SK-N-SH (cell line): ENCODE measurements around the gene ADCY5. TPM values are rescaled to one million over a fixed set of nuclear protein-coding genes. Genes with fewer than 3 reads are reported as not detected.

Experiments used
- CTCF ChIA-PET: fragments of 300-600, 350-600 bp; formaldehyde crosslinking; extraction: SDS; loops from one replicate; lab custom pipeline; 2021; lab: Yijun Ruan, JAX
- POLR2A ChIA-PET: fragments of 350-600 bp; sonication (Branson Sonifier 250); formaldehyde crosslinking; extraction: SDS; loops from one replicate; lab custom pipeline; 2020; ENCODE audit warnings: antibody characterized with exemption, inconsistent platforms; lab: Yijun Ruan, JAX
- DNase-seq: peaks from one replicate; pipeline ENCODE4 v3.0.0; 2012
- H2AFZ ChIP-seq: fragments of 200-600 bp; sonication (generic); 2 replicates; pipeline ENCODE4 v1.8.1; 2016; ENCODE audit warnings: antibody characterized with exemption, mild to moderate bottlenecking, low read depth
- H3F3A ChIP-seq: fragments of 200-600 bp; sonication (generic); replicated peaks from 2 replicates; pipeline ENCODE3; 2016; ENCODE audit warnings: antibody characterized with exemption, mild to moderate bottlenecking; ENCODE audit not compliant: insufficient read depth
- H3K27ac ChIP-seq, 2 experiments: fragments of 200-500 bp in 1 of 2; fragments of 200-600 bp in 1 of 2; sonication (Bioruptor generic) in 1 of 2; sonication (generic), shearing (Covaris generic) in 1 of 2; 2 replicates each; pipeline versions ENCODE4 v1.5.1 to v1.6.1; 2014 to 2016; ENCODE audit warnings: low read depth in 2 of 2, inconsistent platforms in 1 of 2, low read length in 1 of 2, mild to moderate bottlenecking in 1 of 2, mixed read lengths in 1 of 2
- H3K27me3 ChIP-seq: fragments of 200-600 bp; sonication (generic), shearing (Covaris generic); 2 replicates; pipeline ENCODE4 v1.6.1; 2016; ENCODE audit warnings: mixed run types; ENCODE audit not compliant: insufficient read depth
- H3K36me3 ChIP-seq, 2 experiments: fragments of 200-500 bp in 1 of 2; fragments of 200-600 bp in 1 of 2; sonication (Bioruptor generic) in 1 of 2; sonication (generic) in 1 of 2; replicated peaks in 1 of 2; 2 replicates each; pipeline versions ENCODE3 to v1.5.1; 2014 to 2016; ENCODE audit warnings: low read length in 1 of 2, mild to moderate bottlenecking in 1 of 2; ENCODE audit not compliant: insufficient read depth in 2 of 2, control insufficient read depth in 1 of 2
- H3K4me1 ChIP-seq, 2 experiments: fragments of 200-500 bp in 1 of 2; fragments of 200-600 bp in 1 of 2; sonication (Bioruptor generic) in 1 of 2; sonication (generic), shearing (Covaris generic) in 1 of 2; 2 replicates each; pipeline versions ENCODE4 v1.5.1 to v1.6.1; 2014 to 2016; ENCODE audit warnings: low read depth in 1 of 2, low read length in 1 of 2, mixed run types in 1 of 2; ENCODE audit not compliant: insufficient read depth in 2 of 2, control insufficient read depth in 1 of 2
- H3K4me2 ChIP-seq: fragments of 200-600 bp; sonication (generic), shearing (Covaris generic); 2 replicates; pipeline ENCODE4 v1.6.1; 2017; ENCODE audit warnings: mixed run types
- H3K4me3 ChIP-seq, 2 experiments: fragments of 200-500 bp in 1 of 2; fragments of 200-600 bp in 1 of 2; sonication (Bioruptor generic) in 1 of 2; sonication (generic), shearing (Covaris generic) in 1 of 2; 2 replicates each; pipeline versions ENCODE4 v1.5.1 to v1.8.1; 2014 to 2016; ENCODE audit warnings: low read depth in 2 of 2, inconsistent platforms in 1 of 2, low read length in 1 of 2, mild to moderate bottlenecking in 1 of 2, mixed read lengths in 1 of 2, moderate library complexity in 1 of 2
- H3K79me2 ChIP-seq: fragments of 200-600 bp; sonication (generic); 2 replicates; pipeline ENCODE4 v1.8.1; 2017; ENCODE audit warnings: mild to moderate bottlenecking; ENCODE audit not compliant: insufficient read depth
- H3K9ac ChIP-seq: fragments of 200-600 bp; sonication (generic); 2 replicates; pipeline ENCODE4 v1.6.1; 2017; ENCODE audit warnings: mixed run types
- H3K9me2 ChIP-seq: fragments of 200-600 bp; sonication (generic); 2 replicates; pipeline ENCODE4 v1.6.1; 2017; ENCODE audit warnings: mixed run types
- H3K9me3 ChIP-seq: fragments of 200-600 bp; sonication (generic); 2 replicates; pipeline ENCODE4 v1.6.1; 2017; ENCODE audit warnings: mixed run types, mild to moderate bottlenecking, moderate library complexity
- H4K20me1 ChIP-seq: fragments of 200-600 bp; sonication (generic); 2 replicates; pipeline ENCODE4 v1.6.1; 2017; ENCODE audit warnings: mild to moderate bottlenecking, mixed run types; ENCODE audit not compliant: insufficient read depth
- FOSL2 ChIP-seq: IDR thresholded peaks from 2 replicates; pipeline ENCODE4 v1.4.0; 2012; ENCODE audit warnings: low read depth, mild to moderate bottlenecking, moderate library complexity, borderline replicate concordance
- GATA2 ChIP-seq: sonication (generic); formaldehyde crosslinking; IDR thresholded peaks from 2 replicates; pipeline ENCODE4 v1.5.0; 2020; ENCODE audit warnings: mild to moderate bottlenecking, missing genetic modification reagents
- JUND ChIP-seq: IDR thresholded peaks from 2 replicates; pipeline ENCODE4 v1.4.0; 2012
- MEF2A ChIP-seq: IDR thresholded peaks from 2 replicates; pipeline ENCODE4 v1.4.0; 2012; ENCODE audit warnings: low read depth, borderline replicate concordance
- MXI1 ChIP-seq: IDR thresholded peaks from 2 replicates; pipeline ENCODE4 v1.6.1; 2012; ENCODE audit warnings: mild to moderate bottlenecking, low read depth, low read length, improper control_type of control experiment
- POLR2AphosphoS5 ChIP-seq: IDR thresholded peaks from 2 replicates; pipeline ENCODE4 v1.6.1; 2012; ENCODE audit warnings: low read depth, low read length
- RCOR1 ChIP-seq: fragments of 150-350 bp; IDR thresholded peaks from 2 replicates; pipeline ENCODE4 v1.6.1; 2017; ENCODE audit warnings: antibody characterized with exemption, low read length
- RFX5 ChIP-seq: IDR thresholded peaks from 2 replicates; pipeline ENCODE4 v1.6.1; 2012; ENCODE audit warnings: mild to moderate bottlenecking, improper control_type of control experiment, low read length
- RXRA ChIP-seq: IDR thresholded peaks from 2 replicates; pipeline ENCODE4 v1.4.0; 2012; ENCODE audit warnings: low read depth, mild to moderate bottlenecking, borderline replicate concordance
- SIN3A ChIP-seq: IDR thresholded peaks from 2 replicates; pipeline ENCODE4 v1.6.1; 2012; ENCODE audit warnings: low read depth, mild to moderate bottlenecking, low read length, moderate library complexity, borderline replicate concordance
- TCF12 ChIP-seq: IDR thresholded peaks from 2 replicates; pipeline ENCODE4 v1.4.0; 2012
- WGBS: methylation state at CpG from one replicate; pipeline ENCODE4 v1.1.6; 2017; ENCODE audit warnings: low lambda C conversion rate; 5-methylcytosine and 5-hydroxymethylcytosine counted together
- polyA plus RNA-seq, 3 experiments: library from polyadenylated mRNA; depleted of rRNA; stranded (reverse); fragments of >200 nt; gene quantifications; 2 replicates each; pipeline ENCODE4 v1.2.3, GENCODE V29; 2012
- TF ChIP-seq, protein P1 (sequence below): fragments of 200-600 bp; sonication (generic); IDR thresholded peaks from 2 replicates; pipeline ENCODE4 v1.6.1; 2017; ENCODE audit warnings: antibody characterized with exemption, mild to moderate bottlenecking, moderate library complexity
- TF ChIP-seq, protein P2 (sequence below): IDR thresholded peaks from 2 replicates; pipeline ENCODE4; 2012
- TF ChIP-seq, protein P3 (sequence below): IDR thresholded peaks from 2 replicates; pipeline ENCODE4 v1.6.1; 2012; ENCODE audit warnings: mild to moderate bottlenecking, low read depth, low read length, moderate library complexity
- TF ChIP-seq, protein P4 (sequence below): IDR thresholded peaks from 2 replicates; pipeline ENCODE4 v1.4.0; 2012; ENCODE audit warnings: low read depth, borderline replicate concordance
- TF ChIP-seq, protein P5 (sequence below): IDR thresholded peaks from 2 replicates; pipeline ENCODE4 v1.4.0; 2012; ENCODE audit warnings: low read depth

Gene ADCY5
- polyA plus RNA-seq, 1 of the 3 experiments (the other 2 are of a cell fraction), result 0.21 TPM

DNA sequence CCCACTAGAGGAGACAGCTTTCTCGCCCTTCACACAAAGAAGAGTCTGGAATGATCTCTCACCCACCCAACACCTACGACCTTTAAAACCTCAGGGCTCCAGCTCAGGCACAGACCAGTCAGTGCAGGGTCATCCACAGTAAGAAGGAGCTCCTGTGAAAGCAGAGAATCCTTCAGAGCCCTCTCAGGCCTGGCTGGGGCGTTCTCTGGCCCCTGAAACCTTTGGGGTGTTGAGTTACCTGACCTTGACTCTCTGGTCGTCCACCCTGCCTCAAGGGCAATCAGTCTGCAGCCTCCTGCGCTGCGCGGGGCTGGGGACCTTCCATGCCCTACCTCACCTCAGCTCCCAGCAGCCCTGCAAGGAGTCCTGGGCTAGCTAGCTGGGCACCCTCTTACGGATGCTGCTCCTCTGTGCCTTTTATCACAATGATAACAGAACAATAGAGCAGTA, 106.2 kb downstream of the ADCY5 start:
- H3K27me3 ChIP-seq, result peaks cover 56% of the 10 kb centered on the region
- H3F3A ChIP-seq, result no peaks in the 10 kb centered on the region
- CTCF ChIA-PET, result interaction anchor here (1.1 to 3.6 kb wide), 7 partner anchors 14 to 217 kb away, joined by 3 to 17 read pairs (median 5); partner anchors contain the start of gene ADCY5
- no peak overlapping the region for H3K27ac ChIP-seq
- DNase-seq, result no peak
- H3K4me1 ChIP-seq, result peaks cover 0 to 2% of the 10 kb centered on the region in 2 experiments; a peak in 1 of 4 replicates
- TF ChIP-seq MXI1 (no peak), MEF2A (no peak), JUND (no peak), RFX5 (no peak)
- TF ChIP-seq, protein P1, sequence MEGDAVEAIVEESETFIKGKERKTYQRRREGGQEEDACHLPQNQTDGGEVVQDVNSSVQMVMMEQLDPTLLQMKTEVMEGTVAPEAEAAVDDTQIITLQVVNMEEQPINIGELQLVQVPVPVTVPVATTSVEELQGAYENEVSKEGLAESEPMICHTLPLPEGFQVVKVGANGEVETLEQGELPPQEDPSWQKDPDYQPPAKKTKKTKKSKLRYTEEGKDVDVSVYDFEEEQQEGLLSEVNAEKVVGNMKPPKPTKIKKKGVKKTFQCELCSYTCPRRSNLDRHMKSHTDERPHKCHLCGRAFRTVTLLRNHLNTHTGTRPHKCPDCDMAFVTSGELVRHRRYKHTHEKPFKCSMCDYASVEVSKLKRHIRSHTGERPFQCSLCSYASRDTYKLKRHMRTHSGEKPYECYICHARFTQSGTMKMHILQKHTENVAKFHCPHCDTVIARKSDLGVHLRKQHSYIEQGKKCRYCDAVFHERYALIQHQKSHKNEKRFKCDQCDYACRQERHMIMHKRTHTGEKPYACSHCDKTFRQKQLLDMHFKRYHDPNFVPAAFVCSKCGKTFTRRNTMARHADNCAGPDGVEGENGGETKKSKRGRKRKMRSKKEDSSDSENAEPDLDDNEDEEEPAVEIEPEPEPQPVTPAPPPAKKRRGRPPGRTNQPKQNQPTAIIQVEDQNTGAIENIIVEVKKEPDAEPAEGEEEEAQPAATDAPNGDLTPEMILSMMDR, result no peak
- TF ChIP-seq, all 33 proteins: peak for 0
- no peak overlapping the region for H3K9ac ChIP-seq
- no peaks in the 10 kb centered on the region for H3K9me3 ChIP-seq
- 66% methylated on average over 2 of the region's 8 CpGs for WGBS
- POLR2A ChIA-PET, result no interaction called here
- no peak overlapping the region for H3K4me2 ChIP-seq
- no peaks in the 10 kb centered on the region for H3K79me2 ChIP-seq
- H3K36me3 ChIP-seq, result no peaks in the 10 kb centered on the region
- H2AFZ ChIP-seq, result no peak overlapping the region
- no peak overlapping the region for H3K4me3 ChIP-seq
- no peaks in the 10 kb centered on the region for H3K9me2 ChIP-seq
- H4K20me1 ChIP-seq, result peaks cover 10% of the 10 kb centered on the region; the same call in 1 of the 2 replicates

DNA sequence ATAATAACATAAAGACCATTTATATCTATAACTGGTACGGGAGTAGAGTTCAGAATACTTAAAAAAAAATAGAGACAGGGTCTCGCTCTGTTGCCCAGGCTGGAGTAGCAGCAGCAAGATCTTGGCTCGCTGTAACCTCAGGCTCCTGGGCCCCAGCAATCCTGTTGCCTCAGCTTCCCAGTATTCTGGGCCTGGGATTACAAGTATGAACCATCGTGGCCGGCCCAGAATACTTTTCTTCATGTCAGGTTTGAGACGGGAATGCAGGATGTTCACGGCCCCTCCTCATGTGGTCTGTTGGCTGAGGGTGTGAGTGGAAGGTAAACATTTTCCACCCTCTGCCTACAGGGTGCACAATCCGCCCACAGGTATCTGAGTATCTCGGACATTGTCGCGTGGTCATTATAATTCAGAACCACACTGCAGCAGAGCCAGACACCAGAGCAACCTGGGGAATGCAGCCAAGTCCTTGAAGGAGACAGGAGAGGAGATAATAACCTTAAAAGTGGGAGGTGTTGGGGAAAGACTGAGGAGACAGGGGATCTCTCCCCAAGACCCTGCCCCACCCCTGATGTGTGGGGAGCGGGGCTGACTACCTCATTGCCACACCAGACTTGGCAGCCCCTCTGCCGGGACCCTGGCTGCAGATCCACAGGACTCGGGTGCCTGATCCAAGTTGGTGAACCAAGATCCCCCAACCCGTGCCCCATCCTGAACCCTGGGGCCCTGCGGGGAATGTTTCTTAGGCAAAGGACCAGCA, 106.8 kb downstream of the ADCY5 start:
- no peaks in the 10 kb centered on the region for H3K9me3 ChIP-seq
- POLR2A ChIA-PET, result no interaction called here
- peaks cover 0 to 2% of the 10 kb centered on the region in 2 experiments; a peak in 1 of 4 replicates for H3K4me1 ChIP-seq
- H2AFZ ChIP-seq, result no peak overlapping the region
- H4K20me1 ChIP-seq, result peaks cover 10% of the 10 kb centered on the region; the same call in 1 of the 2 replicates
- no peak overlapping the region for H3K4me2 ChIP-seq
- H3K36me3 ChIP-seq, result no peaks in the 10 kb centered on the region
- H3K27ac ChIP-seq, result no peak overlapping the region
- TF ChIP-seq, protein P2, sequence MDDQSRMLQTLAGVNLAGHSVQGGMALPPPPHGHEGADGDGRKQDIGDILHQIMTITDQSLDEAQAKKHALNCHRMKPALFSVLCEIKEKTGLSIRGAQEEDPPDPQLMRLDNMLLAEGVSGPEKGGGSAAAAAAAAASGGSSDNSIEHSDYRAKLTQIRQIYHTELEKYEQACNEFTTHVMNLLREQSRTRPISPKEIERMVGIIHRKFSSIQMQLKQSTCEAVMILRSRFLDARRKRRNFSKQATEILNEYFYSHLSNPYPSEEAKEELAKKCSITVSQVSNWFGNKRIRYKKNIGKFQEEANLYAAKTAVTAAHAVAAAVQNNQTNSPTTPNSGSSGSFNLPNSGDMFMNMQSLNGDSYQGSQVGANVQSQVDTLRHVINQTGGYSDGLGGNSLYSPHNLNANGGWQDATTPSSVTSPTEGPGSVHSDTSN, result no peak
- TF ChIP-seq FOSL2, result no peak
- no peak for TF ChIP-seq POLR2AphosphoS5
- TF ChIP-seq, protein P3, sequence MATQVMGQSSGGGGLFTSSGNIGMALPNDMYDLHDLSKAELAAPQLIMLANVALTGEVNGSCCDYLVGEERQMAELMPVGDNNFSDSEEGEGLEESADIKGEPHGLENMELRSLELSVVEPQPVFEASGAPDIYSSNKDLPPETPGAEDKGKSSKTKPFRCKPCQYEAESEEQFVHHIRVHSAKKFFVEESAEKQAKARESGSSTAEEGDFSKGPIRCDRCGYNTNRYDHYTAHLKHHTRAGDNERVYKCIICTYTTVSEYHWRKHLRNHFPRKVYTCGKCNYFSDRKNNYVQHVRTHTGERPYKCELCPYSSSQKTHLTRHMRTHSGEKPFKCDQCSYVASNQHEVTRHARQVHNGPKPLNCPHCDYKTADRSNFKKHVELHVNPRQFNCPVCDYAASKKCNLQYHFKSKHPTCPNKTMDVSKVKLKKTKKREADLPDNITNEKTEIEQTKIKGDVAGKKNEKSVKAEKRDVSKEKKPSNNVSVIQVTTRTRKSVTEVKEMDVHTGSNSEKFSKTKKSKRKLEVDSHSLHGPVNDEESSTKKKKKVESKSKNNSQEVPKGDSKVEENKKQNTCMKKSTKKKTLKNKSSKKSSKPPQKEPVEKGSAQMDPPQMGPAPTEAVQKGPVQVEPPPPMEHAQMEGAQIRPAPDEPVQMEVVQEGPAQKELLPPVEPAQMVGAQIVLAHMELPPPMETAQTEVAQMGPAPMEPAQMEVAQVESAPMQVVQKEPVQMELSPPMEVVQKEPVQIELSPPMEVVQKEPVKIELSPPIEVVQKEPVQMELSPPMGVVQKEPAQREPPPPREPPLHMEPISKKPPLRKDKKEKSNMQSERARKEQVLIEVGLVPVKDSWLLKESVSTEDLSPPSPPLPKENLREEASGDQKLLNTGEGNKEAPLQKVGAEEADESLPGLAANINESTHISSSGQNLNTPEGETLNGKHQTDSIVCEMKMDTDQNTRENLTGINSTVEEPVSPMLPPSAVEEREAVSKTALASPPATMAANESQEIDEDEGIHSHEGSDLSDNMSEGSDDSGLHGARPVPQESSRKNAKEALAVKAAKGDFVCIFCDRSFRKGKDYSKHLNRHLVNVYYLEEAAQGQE, result no peak
- no peak for TF ChIP-seq TCF12
- no peak for TF ChIP-seq MXI1
- TF ChIP-seq RFX5, result no peak
- TF ChIP-seq RCOR1, result no peak
- TF ChIP-seq GATA2 (CRISPR knock-in tag), result no peak
- TF ChIP-seq, protein P4, sequence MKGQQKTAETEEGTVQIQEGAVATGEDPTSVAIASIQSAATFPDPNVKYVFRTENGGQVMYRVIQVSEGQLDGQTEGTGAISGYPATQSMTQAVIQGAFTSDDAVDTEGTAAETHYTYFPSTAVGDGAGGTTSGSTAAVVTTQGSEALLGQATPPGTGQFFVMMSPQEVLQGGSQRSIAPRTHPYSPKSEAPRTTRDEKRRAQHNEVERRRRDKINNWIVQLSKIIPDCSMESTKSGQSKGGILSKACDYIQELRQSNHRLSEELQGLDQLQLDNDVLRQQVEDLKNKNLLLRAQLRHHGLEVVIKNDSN, result no peak
- TF ChIP-seq, protein P5, sequence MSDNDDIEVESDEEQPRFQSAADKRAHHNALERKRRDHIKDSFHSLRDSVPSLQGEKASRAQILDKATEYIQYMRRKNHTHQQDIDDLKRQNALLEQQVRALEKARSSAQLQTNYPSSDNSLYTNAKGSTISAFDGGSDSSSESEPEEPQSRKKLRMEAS, result no peak
- no peak for TF ChIP-seq RXRA
- TF ChIP-seq SIN3A, result no peak
- CTCF ChIA-PET, result interaction anchor here (1.1 to 3.6 kb wide), 7 partner anchors 13 to 217 kb away, joined by 3 to 17 read pairs (median 6); partner anchors contain the start of gene ADCY5
- H3K9me2 ChIP-seq, result no peaks in the 10 kb centered on the region
- no peak for DNase-seq
- peaks cover 51% of the 10 kb centered on the region for H3K27me3 ChIP-seq
- H3K79me2 ChIP-seq, result no peaks in the 10 kb centered on the region
- no peak overlapping the region for H3K4me3 ChIP-seq
- no peaks in the 10 kb centered on the region for H3F3A ChIP-seq
- 73% methylated on average over 15 of the region's 16 CpGs for WGBS
- H3K9ac ChIP-seq, result no peak overlapping the region
